H1 (cell line): Measurements from ENCODE around the gene RNF166. TPM values are rescaled to one million over a fixed set of nuclear protein-coding genes. Genes with fewer than 3 reads are reported as not detected.

ENCODE experiments used
- BACH1 ChIP-seq: IDR thresholded peaks from 2 replicates; pipeline ENCODE4 v1.6.1; 2012; ENCODE audit warnings: low read length, improper control_type of control experiment
- BCL11A ChIP-seq, 2 experiments: IDR thresholded peaks; one replicate each; pipeline ENCODE4 v1.6.1; 2011; ENCODE audit warnings: low read depth in 2 of 2, low read length in 2 of 2, mild to moderate bottlenecking in 2 of 2
- CEBPB ChIP-seq: IDR thresholded peaks from 2 replicates; pipeline ENCODE4 v1.6.1; 2012; ENCODE audit warnings: low read depth, low read length
- KDM4A ChIP-seq: IDR thresholded peaks from one replicate; pipeline ENCODE4 v1.7.1; 2012; ENCODE audit warnings: low read depth, mild to moderate bottlenecking, moderate library complexity, low read length, inconsistent platforms; ENCODE audit not compliant: severe bottlenecking
- USF2 ChIP-seq: IDR thresholded peaks from 2 replicates; pipeline ENCODE4 v1.6.1; 2011; ENCODE audit warnings: low read length, improper control_type of control experiment
- polyA plus RNA-seq, 7 experiments: library from polyadenylated mRNA; depleted of rRNA in 3 of 7; stranded (reverse) in 5 of 7; unstranded in 2 of 7; fragments of >200 nt in 5 of 7; fragments of 200-250 nt in 2 of 7; gene quantifications; 1 replicate in 5 of 7; 2 replicates in 1 of 7; 4 replicates in 1 of 7; pipeline versions ENCODE4 v1.2.1 to v1.2.3, GENCODE V29; 2011 to 2013; ENCODE audit warnings: missing spikeins in 2 of 7, mixed read lengths in 2 of 7
- total RNA-seq: library from RNA; stranded (reverse); fragmentation: NEBNext Ultra II Directional; extraction: Animal tissue kit (Norgen Biotek cat#: 25700); gene quantifications from 2 replicates; pipeline ENCODE4 v1.2.1, GENCODE V29; 2021

The RNF166 gene
- total and polyA plus RNA-seq, 2 of the 8 experiments (the other 6 are each of a cell fraction or from before 2014, with no cell fraction given) = 29.8 to 31.2 TPM

GRCh38 chr16:88713568-88714419 lies 7.6 kb upstream of the RNF166 start (continued):
- TF ChIP-seq KDM4A (no peak), USF2 (no peak), BACH1 (no peak), CEBPB (no peak), BCL11A (IDR thresholded peaks at IDR 0.05; ENCODE audit: low read depth in 2 of 2, low read length in 2 of 2) (no peak)
